Activated T-helper 1 cell treated with anti-CD3 and anti-CD28 coated beads, Interleukin-2, amount 50 U/mL, for 16 hours (primary cell): Measurements from ENCODE around the gene SMPD3.

Experiments used
- DNase-seq, 2 donors: peaks; one replicate each; pipeline ENCODE4 v3.0.0-alpha.2; 2020; ENCODE audit warnings: low read depth in 1 of 2, low spot score in 1 of 2

SMPD3 gene

DNA sequence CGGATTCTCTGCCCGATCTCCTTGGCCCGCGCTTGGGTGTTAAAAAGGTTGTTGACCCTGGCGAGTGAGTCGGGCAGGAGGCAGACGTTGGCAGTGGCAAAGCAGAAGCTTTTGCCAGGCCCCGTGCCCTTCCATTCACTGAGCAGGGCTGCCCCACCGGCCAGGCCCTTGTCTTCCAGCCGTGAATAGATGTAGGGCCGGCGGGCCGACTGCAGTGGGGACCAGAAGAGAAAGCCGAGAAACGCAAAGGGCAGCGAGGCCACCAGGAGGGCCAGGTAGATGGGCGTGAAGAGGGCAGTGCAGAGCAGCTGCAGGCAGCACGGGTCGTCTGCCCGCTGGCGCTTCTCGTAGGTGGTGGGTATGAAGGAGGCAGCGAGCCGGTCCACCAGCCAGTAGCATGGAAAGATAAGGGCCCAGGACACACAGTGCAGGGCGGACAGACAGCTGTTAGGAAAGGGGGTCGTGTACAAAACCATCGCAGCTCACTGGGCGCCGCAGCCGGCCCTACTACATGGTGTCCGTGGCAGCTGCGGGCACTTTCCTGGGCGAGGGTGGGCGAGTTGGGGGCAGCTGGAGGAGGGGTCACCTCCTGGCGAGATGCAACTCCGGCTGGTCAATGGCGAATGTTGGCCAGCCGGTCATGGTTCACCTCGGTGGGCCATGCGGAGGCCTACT lies 76.5 kb downstream of the SMPD3 start:
- DNase-seq: no peak

DNA sequence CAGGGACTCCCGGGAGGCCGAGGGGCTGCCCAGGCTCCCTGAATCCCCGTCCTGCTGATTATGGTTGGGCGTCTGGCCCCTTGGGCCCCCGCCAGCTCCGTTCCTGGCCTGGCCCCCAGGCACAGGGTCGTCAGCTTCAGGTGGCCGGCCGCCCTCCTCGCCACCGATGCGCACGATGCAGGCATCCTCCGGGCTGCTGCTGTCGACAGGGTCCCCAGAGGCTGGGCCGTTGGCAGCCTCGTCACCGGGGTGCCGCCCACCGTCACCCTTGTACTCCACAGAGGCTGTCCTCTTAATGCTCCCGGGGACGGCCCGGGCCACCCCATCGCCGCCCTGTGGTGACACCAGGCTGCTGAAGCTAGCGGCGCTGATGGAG lies 77.0 kb downstream of the SMPD3 start:
- no peak for DNase-seq

DNA sequence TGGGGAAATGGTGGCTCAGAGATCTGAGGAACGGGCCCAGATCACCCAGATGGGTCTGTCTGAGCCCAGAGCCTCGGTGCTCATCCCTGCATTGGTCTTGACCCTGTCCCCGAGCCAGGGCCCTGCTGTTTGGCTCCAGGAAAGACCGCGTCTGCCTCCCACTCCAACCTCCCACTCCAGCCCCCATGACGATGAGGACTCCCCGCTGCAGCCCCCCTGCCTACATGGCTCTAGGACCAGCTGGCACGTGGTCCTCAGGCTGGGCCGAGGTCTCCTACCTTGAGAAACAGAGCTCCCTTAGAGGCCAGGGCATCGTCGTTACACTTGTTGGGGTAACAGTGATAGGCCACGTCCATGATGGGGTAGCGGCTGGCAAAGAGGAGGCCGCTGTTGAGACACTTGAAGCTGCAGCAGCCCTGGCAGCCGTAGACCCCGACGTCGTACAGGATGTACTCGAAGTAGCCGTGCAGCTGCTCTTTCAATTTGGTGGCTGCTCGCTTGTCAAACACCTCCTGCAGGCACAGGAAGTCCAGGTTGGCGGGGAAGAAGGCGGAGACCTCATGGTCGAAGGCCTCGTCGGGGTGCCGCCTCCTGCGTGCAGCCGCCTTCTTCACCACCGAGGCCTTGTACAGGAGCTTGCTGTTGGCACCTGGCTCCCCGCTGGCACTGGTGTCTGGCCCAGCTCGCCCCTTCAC lies 77.6 kb downstream of the SMPD3 start:
- DNase-seq: no peak

DNA sequence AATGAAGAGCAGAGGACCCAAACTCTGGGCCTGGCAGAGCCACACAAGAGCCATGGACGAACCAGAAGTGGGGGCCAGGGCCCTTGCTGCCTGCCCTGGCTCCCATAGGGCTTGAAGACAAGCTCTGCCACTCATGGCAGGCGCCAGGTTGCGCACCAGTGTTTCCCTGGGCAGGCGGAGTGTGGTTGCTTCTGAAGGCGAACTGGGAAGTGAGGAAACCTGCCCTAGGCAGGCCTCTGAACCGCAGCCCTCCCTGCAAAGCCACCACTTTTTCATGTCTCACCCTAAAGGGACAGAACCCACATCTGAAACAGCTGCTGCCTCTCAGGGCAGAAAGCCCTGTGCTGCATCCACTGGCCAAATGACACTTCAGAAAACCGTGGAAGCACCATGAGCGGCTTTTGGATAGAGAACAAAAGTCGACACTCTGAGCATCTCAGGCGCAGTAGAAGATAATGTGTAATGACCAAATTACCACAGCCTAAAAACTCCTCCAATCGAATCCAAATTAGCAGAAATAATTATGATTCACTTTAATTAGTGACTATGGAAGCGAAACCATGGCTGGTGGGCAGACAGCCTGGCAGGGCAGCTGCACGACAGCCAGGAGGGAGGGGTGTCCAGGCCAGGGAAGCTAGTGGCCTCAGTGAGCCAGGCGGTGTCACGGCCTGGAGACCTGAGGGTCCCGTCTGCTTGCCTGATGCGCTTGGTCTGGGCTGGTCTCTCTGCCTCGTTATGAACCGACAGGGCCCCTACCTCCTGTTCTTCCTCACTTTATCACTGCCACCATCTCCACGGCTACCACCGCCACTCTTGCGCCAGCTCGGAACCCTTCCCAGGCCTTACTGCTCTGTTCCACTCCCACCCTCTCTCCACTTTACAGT lies 78.4 kb downstream of the SMPD3 start:
- no peak for DNase-seq

DNA sequence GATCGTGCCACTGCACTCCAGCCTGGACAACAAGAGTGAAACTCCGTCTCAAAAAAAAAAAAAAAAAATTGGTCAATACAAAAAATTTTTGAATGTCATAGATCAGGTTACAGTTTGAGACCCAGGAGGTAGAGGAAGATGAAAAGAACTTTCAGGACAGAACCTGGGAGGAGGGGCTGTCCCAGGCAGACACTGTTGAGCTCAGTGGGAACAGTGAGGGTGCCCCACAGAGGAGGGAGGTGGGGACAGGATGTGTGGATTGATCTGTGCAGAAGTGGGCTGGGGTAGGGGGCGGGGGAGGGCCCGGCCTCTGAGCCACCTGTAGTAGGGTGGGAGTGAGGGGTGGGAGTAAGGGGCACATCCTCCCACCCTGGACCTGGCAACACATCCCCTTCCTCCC lies 79.1 kb downstream of the SMPD3 start:
- DNase-seq: no peak

DNA sequence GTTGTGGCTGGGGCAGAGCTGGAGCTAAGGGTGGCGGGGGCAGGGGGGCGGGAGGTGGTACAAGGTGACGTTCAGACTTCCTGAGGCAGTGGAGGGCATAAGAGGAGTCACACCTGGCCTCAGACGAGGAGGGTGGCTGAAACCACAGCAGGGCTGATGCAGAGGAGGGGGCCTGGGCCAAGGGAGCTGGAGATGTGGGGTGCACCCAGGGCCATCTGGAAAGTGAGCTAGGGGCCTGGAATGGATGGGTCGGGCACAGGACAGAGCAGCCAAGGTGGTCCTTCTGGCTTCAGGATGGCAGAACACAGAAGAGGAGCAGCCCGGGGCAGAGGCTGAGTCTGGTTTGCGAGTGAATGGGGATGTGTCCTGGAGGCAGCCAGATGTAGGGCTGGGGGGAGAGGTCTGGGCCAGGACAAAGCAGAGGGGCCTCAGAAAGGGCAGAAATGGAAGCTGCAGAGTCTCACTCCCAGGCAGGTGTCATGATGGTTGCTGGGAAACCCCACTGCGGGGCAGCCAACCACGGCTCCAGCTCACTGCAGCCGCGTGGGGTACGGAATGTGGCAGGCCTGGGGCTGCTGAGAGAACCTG lies 79.9 kb downstream of the SMPD3 start:
- no peak for DNase-seq

DNA sequence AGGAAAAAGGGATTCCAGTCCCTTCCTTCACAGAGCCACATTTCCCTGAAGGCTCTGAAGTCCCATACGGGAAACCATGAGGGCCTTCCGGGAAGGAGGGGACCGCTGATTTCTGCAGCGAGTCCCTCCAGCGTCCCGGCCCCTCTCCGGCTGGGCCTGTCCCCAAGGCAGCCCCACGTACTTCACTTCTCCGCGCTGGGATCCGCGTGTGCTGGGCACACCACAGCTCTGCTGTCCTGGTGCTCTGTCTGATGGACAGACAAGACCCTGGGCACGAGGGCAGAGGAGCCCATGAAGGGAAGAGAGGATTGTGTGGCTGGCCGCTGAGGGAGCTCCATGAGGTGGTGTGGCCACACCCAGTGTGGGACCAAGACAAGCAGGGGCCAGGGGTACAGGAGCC lies 80.4 kb downstream of the SMPD3 start:
- no peak for DNase-seq

- DNase-seq: no peak
Measured at GRCh38 chr16:68367440-68367839, 80.9 kb downstream of the SMPD3 start.

DNA sequence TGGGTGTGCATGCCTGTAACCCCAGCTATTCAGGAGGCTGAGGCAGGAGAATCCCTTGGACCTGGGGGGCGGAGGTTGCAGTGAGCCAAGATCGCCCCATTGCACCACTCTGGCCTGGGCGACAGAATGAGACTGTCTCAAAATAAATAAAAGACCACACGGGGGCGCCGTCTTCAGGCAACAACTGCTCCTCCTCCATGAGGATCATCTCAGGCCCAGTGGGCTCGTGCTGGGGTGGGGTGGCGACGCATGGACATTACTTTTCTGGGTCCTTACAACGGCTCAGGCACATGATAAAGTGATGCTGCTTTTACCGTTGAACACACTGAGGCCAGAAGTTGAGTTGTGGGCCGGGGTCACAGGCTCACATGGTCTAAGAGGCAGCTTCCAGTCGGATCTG lies 81.3 kb downstream of the SMPD3 start:
- DNase-seq: no peak

- DNase-seq: no peak
Measured at GRCh38 chr16:68366062-68366461, 82.2 kb downstream of the SMPD3 start.

- DNase-seq: no peak
Measured at GRCh38 chr16:68365167-68365817, 83.0 kb downstream of the SMPD3 start.

GRCh38 chr16:68364561-68364998 lies 83.7 kb downstream of the SMPD3 start:
- DNase-seq: no peak

DNA sequence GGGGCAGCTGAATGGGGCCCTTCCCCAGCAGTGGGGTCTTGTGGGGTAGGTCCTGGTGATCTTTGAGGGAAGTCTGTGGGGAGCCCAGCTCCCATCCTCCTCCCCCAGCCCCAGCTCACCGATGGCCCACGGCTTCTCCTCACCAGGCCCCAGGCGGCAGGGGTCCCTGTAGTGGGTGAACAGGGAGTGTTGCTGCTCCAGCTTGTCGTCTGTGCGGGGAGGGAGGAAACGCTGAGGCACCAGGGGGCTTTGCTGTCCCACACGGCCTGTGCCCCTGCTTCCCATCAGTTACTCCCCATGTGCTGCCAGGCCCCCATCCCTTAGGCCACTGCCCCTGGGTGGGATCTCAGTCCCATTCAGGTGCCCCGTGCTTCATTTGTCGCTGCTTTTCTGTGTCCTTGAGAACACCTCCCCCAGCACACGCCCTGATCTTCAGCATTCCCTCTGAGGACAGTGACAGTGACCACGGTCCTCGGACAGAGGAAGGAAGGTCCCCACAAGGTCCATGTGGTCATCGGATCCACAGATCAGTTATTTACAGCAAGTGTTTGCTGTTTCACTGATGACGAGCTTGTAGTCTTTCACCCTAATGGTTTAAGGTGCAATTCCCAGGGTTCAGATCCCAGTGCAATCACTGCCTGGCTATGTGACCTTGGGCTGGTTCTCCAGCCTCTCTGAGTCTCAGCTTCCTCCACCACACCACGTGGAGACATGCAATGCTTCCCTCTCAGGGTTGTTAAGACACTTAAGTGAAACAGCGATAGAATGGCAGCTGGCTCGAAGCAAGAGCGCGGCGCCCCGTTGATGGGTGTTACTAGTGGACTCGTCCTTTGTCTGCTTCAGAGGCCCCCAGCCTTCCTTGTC lies 84.4 kb downstream of the SMPD3 start:
- no peak for DNase-seq

DNA sequence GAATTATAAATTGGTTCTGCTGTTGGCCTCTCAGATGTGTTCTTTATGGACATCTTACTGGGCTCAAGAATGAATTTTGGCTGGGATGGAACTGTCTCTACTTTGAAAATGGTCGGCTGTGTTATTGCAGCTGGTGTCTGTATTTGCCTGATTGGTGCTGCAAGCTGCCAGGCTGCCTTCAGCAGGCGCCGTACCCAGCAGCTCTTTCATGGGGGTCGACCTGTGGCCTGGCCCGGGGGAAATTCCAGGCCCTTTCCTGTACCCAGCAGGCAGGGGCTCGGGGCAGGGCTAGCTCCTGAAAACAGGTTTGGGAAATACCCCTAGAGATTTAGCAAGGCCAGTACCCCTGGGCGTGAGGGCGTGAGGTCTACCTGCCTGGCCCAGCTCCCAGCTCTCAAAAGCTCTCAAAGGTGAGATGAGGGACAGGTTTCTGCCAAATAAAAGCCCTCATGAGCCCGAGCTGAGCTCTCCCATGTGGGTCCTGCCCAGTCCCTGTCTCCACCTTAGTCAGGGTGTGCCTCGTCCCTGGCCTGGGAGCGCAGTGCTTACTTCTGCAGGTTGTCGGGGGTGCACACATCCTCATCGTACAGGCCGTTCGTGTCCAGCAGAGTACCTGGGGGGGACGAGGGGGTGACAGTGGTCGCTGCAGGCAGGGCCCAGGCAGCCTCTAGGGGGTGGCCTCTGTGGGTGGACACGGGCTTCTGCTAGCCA lies 85.2 kb downstream of the SMPD3 start:
- no peak for DNase-seq

DNA sequence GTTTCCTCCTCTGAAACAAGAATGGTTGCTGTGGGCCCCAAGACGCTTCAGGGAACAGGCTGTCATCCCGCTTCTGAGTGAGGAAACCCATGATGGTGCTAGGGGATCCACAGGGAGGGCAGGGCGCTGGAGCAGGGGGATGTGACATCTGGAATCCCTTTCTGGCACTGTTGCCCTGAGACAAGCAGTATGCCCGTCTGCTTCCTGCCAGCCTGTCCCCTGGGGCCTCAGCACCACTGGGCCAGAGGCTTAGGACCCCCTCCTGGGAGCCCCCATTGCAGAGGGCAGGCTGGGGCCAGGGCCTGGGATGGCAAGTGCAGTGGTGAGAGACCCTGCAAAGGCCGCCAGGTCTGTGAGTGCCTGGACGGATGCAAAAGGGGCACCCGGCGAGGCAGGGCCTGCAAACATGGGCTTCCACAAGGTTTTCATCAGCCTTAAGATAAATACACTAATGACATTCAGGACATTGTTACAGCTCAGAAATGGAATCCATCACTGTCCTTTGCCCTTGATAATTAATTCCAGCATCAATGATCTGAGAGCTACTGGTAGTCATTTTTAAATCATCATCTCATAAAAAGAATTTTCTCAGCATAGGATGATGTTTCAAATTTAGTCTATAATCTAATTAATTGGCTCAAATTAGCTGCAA lies 85.9 kb downstream of the SMPD3 start:
- DNase-seq: no peak

- DNase-seq: no peak
Measured at GRCh38 chr16:68361485-68361884, 86.8 kb downstream of the SMPD3 start.

DNA sequence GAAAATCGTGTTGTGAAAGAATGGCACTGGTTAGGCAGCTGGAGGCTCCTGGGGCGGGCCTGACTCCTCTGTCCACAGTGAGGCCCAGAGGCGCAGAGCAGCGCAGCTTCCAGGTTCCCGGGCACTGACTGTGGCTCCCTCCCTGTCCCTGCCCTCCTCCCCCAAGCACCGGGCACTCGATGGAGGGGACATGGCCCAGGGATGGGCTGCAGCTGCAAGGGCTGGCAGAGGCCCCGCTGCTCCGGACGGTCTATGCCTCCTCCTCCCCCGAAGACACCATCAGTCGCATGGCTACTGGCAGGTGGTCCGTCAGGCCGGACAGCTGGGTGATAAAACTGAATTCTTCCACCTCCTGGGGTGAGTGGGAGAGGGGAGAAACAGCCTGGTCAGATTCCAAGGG lies 87.4 kb downstream of the SMPD3 start:
- DNase-seq: no peak

GRCh38 chr16:68360547-68360946 lies 87.8 kb downstream of the SMPD3 start:
- no peak for DNase-seq
